Astrocyte of the spinal cord (primary cell): ENCODE results near the gene SENP6.
"Not testable (repeated sequence)": the region's sequence is repeated elsewhere in the genome, so short reads cannot be mapped to it uniquely, and the experiment has no call there.

Source experiments
- DNase-seq: peaks from one replicate; pipeline ENCODE4 v3.0.0; 2011; ENCODE audit warnings: low read depth, low spot score
- H3K4me3 ChIP-seq: 2 replicates; pipeline ENCODE4 v1.5.1; 2011; ENCODE audit warnings: low read depth, mild to moderate bottlenecking, low read length, moderate library complexity
- in situ Hi-C: cut with HindIII; loops from 2 replicates; pipeline ENCODE4 v1.10.0; 2017; ENCODE audit warnings: low sequenced_read_pairs
- TF ChIP-seq, protein P1 (sequence below): IDR thresholded peaks from 2 replicates; pipeline ENCODE4 v1.5.1; 2012; ENCODE audit warnings: low read depth, mild to moderate bottlenecking, low read length, inconsistent platforms

The SENP6 gene

DNA sequence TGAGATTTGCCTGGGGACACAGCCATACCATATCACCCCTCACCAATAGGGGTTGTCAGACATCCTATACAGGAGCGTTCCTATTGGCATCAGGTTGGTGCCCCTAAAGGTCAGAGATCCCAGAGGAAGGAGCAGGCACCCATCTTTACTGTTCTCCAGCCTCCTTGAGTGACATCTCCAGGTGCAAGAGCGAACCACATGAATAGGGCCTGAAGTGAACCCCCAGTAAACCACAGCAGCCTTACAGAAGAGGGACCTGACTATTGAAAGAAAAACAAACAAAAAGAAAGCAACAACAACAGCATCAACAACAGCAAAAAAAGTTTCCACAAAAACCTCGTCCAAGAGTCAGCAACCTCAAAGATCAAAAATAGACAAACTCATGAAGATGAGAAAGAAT is 32.7 kb upstream of the SENP6 start:
- TF ChIP-seq, protein P1, sequence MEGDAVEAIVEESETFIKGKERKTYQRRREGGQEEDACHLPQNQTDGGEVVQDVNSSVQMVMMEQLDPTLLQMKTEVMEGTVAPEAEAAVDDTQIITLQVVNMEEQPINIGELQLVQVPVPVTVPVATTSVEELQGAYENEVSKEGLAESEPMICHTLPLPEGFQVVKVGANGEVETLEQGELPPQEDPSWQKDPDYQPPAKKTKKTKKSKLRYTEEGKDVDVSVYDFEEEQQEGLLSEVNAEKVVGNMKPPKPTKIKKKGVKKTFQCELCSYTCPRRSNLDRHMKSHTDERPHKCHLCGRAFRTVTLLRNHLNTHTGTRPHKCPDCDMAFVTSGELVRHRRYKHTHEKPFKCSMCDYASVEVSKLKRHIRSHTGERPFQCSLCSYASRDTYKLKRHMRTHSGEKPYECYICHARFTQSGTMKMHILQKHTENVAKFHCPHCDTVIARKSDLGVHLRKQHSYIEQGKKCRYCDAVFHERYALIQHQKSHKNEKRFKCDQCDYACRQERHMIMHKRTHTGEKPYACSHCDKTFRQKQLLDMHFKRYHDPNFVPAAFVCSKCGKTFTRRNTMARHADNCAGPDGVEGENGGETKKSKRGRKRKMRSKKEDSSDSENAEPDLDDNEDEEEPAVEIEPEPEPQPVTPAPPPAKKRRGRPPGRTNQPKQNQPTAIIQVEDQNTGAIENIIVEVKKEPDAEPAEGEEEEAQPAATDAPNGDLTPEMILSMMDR, result no peak
- DNase-seq, result no peak
- in situ Hi-C loops, result no loop called here
- no peak overlapping the region for H3K4me3 ChIP-seq

DNA sequence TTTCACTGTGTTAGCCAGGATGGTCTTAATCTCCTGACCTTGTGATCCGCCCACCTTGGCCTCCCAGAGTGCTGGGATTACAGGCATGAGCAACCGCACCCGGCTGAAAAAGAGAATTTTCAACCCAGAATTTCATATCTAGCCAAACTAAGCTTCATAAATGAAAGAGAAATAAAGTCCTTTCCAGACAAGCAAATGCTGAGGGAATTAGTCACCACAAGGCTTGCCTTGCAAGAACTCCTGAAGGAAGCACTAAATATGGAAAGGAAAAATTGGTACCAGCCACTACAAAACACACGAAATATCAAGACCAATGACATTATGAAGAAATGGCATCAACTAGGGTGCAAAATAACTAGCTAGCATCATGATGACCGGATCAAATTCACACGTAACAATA is 31.0 kb upstream of the SENP6 start:
- H3K4me3 ChIP-seq, in situ Hi-C loops: not testable (repeated sequence)
- peak; percentile 29 for DNase-seq

DNA sequence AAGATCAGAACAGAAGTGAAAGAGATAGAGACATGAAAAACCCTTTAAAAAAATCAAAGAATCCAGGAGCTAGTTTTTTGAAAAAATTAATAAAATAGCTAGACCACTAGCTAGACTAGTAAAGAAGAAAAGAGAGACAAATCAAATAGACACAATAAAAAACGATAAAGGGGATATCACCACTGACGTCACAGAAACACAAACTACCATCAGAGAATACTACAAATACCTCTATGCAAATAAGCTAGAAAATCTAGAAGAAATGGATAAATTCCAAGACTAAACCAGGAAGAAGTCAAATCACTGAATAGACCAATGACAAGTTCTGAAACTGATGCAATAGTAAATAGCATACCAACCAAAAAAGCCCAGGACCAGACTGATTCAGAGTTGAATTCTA is 29.6 kb upstream of the SENP6 start:
- in situ Hi-C loops, result no loop called here
- TF ChIP-seq, protein P1, result no peak
- no peak for DNase-seq
- H3K4me3 ChIP-seq, result no peak overlapping the region

DNA sequence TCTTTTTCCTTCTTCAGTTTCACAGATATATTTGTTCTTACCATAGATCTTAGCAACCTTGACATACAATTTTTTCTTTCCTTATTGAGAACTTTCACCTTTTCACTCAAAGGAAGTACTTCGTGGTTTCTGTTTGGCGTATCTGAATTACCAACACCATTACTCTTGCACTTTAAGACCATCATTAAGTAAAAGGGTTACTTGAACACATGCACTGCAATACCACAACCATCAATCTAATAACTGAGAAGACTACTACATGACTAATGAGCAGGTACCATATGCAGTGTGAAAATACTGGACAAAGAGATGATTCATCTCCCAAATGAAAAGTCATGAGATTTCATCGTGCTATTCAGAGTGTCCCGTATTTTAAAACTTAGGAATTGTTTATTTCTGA is 21.7 kb upstream of the SENP6 start:
- DNase-seq, result no peak
- in situ Hi-C loops, result no loop called here
- H3K4me3 ChIP-seq, result no peak overlapping the region
- TF ChIP-seq, protein P1, result no peak

DNA sequence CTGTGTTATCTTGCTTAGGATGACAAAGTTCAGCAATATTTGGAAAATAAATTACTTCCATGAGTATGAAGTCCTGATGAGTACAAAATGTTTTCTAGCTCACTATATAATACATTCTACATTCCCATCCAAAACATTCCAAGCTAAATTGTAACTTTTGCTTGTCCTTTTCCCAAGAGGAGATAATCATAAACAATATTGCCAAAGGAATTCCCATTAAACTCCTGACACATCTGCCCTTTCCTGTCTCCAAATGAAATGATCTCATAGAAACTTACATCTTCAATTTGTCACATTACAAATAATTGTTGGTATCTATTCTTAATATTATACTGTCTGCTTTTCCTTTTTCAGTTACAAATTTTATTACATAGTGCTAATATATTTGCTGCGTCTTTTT is 20.4 kb upstream of the SENP6 start:
- in situ Hi-C loops, result no loop called here
- TF ChIP-seq, protein P1, result no peak
- no peak overlapping the region for H3K4me3 ChIP-seq
- no peak for DNase-seq

DNA sequence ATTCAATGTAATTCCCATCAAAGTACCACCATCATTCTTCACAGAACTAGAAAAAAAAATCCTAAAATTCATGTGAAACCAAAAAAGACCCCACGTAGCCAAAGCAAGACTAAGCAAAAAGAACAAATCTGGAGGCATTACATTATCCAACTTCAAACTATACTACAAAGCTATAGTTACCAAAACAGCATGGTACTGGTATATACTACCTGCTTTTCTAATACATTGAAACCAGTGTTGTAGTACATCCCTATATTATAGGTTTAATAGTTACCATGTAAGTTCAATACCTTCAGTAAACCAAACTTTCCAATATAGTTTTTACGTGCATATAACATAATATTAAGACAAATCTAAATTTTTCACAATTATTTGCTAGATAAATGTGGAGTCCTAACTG is 17.1 kb upstream of the SENP6 start:
- in situ Hi-C loops, DNase-seq, H3K4me3 ChIP-seq: not testable (repeated sequence)

DNA sequence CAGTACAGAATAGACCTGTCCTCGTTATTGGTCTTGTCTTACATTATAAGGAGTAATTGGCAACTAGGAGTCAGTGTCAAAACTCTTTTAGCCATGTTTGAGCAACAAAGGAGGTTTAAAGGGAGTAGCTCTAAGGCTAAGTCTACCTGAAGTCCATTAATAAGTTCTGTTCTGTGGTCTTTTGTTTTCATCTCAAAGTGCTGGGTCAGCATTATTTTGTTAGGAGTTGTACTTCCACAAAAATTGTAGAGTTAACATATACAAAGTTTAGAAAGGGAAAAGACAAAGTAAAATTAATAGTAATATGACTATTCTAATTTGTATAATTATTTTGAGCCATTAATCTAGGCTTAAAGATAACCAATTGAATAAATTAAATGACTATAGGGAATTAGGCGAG is 12.7 kb upstream of the SENP6 start:
- DNase-seq, result no peak
- in situ Hi-C loops, result no loop called here
- TF ChIP-seq, protein P1, result no peak
- H3K4me3 ChIP-seq, result no peak overlapping the region

DNA sequence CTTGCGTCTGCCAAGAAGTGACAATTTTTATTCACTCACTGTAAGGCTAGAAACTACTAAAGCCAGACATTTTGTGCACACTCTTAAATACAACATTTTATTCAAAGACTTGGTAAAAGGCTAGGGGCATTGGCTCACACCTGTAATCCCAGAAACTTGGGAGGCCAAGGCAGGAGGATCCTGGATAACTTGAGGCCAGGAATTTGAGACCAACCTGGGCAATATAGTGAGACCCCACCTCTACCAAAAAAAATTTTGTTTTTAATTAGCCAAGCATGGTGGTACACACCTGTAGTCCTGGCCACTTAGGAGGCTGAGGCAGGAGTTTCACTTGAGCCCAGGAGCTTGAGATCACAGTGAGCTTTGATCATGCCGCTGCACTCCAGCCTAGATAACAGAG is 11.3 kb upstream of the SENP6 start:
- in situ Hi-C loops, result no loop called here

DNA sequence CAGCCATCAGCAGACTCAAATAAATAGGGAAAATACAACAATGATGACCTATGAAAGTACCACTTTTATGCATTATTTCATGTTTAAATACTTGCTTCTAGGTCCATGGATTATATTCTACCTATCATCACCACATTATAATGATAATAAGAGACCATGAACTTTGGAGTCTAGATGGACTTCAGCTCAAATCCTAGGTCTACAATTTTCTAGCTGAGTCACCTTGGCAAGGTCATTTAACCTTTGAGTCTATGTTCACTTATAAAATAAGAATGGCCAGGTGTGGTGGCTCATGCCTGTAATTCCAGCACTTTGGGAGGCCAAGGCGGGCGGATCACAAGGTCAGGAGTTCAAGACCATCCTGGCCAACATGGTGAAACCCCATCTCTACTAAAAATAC is 5.3 kb upstream of the SENP6 start:
- in situ Hi-C loops, DNase-seq, H3K4me3 ChIP-seq: not testable (repeated sequence)

More for the DNA sequence above, 11.3 kb upstream of the SENP6 start:
- no peak overlapping the region for H3K4me3 ChIP-seq
- TF ChIP-seq, protein P1, result no peak
- no peak for DNase-seq
